ENCODE data around the gene MAP3K3. TPM values are rescaled to one million over a fixed set of nuclear protein-coding genes. Genes with fewer than 3 reads are reported as not detected.
A peak's percentile ranks its signal among the peaks of the same experiment; 100 is the strongest.

Gene MAP3K3
- total RNA-seq, 1 experiment from 2014 or later = 24.3 TPM

- Mint-ChIP-seq H3K27ac (peak overlapping the region in 2 of 3 experiments; percentile 85 to 88; a peak in 4 of 7 replicates), H3K9me3 (no peaks in the 10 kb centered on the region), H3K4me3 (peak overlapping the region; percentile 84 to 91), H3K4me1 (peaks cover 9 to 12% of the 10 kb centered on the region in 2 experiments), H3K27me3 (ENCODE audit: low read depth) (no peaks in the 10 kb centered on the region), H3K36me3 (ENCODE audit: insufficient read depth in 1 of 3, low read depth in 3 of 3) (peaks cover 0 to 24% (median 22%) of the 10 kb centered on the region in 3 experiments; a peak in 6 of 7 replicates)
- WGBS (ENCODE audit: extremely low coverage, insufficient read length, low lambda C conversion rate) = no CpG with 5 or more reads among the region's 9 CpGs
- H4K91ac ChIP-seq (ENCODE audit: insufficient read length, low read depth, low read length) = no peak overlapping the region
- peak overlapping the region; percentile 41 for H3K9ac ChIP-seq (ENCODE audit: extremely low read depth, insufficient read length, low read length)
- no peak overlapping the region for H3K4ac ChIP-seq (ENCODE audit: low read depth, low read length)
- no peak overlapping the region for H3K56ac ChIP-seq (ENCODE audit: insufficient read length, low read depth, low read length)
- no peak overlapping the region for H3T11ph ChIP-seq (ENCODE audit: low read length)
- H3K23ac ChIP-seq (ENCODE audit: insufficient read length, low read depth, low read length) = no peak overlapping the region
- H2BK120ac ChIP-seq (ENCODE audit: low read depth, low read length, poor library complexity, severe bottlenecking) = no peak overlapping the region
- H3K27me3 ChIP-seq (ENCODE audit: insufficient read depth, low read length) = no peaks in the 10 kb centered on the region
- no peak overlapping the region for H4K8ac ChIP-seq (replicated peaks; ENCODE audit: insufficient read length, low read depth, low read length)
- no peak overlapping the region for H2AFZ ChIP-seq (ENCODE audit: low read length)
- H4K5ac ChIP-seq (ENCODE audit: insufficient read length, low read depth, low read length) = no peak overlapping the region
- H3K14ac ChIP-seq (ENCODE audit: insufficient read depth, low read length) = no peak overlapping the region
- TF ChIP-seq CTCF (conservative IDR thresholded peaks at IDR 0.05) = no peak
- H2BK20ac ChIP-seq (ENCODE audit: low read depth, low read length, poor library complexity, severe bottlenecking) = no peak overlapping the region
- H3K79me1 ChIP-seq (ENCODE audit: insufficient read depth, low read depth, low read length, poor library complexity, severe bottlenecking) = no peaks in the 10 kb centered on the region
- H4K20me1 ChIP-seq (ENCODE audit: control insufficient read depth, insufficient read depth, insufficient read length) = no peaks in the 10 kb centered on the region
- no peaks in the 10 kb centered on the region for H3K23me2 ChIP-seq (ENCODE audit: insufficient read length, low read depth, low read length, poor library complexity, severe bottlenecking)
- no peak overlapping the region for H2AK5ac ChIP-seq (ENCODE audit: insufficient read length, low read length)
- no peaks in the 10 kb centered on the region for H3K4me1 ChIP-seq (ENCODE audit: insufficient read depth, low read length)
- H2BK5ac ChIP-seq (ENCODE audit: insufficient read length, low read length) = no peak overlapping the region
- no peak overlapping the region for H2BK15ac ChIP-seq (ENCODE audit: low read depth, low read length)
- no peaks in the 10 kb centered on the region for H3K79me2 ChIP-seq (ENCODE audit: insufficient read depth, low read length)
- no peak overlapping the region for H3K18ac ChIP-seq (ENCODE audit: insufficient read length, low read depth, low read length)
- H3K4me2 ChIP-seq (ENCODE audit: insufficient read depth, insufficient read length, low read length) = peak overlapping the region; percentile 72
- no peaks in the 10 kb centered on the region for H3K9me3 ChIP-seq (ENCODE audit: control insufficient read depth, low read depth, low read length)
- no peak for DNase-seq
- H3K27ac ChIP-seq (ENCODE audit: insufficient read length, low read depth, low read length) = no peak overlapping the region
- H2BK12ac ChIP-seq (ENCODE audit: insufficient read length, low read depth, low read length) = no peak overlapping the region
Measured at GRCh38 chr17:63601439-63602371, 20.5 kb upstream of the MAP3K3 start.
